Ascending aorta (tissue), 2 donors: ENCODE results near the gene GADD45B. TPM values are rescaled to one million over a fixed set of nuclear protein-coding genes. Genes with fewer than 3 reads are reported as not detected.

ENCODE experiments used
- DNase-seq, 2 donors: peaks; one replicate each; pipeline ENCODE4 v3.0.0-alpha.2; 2019; ENCODE audit warnings: low spot score in 2 of 2
- H3K27ac ChIP-seq, 2 donors: fragments of 200-600 bp; sonication (generic); one replicate each; pipeline ENCODE4 v1.5.1; 2016 to 2017; ENCODE audit warnings: mild to moderate bottlenecking in 1 of 2
- H3K27me3 ChIP-seq: fragments of 200-600 bp; sonication (generic); one replicate; pipeline ENCODE4 v1.5.1; 2017
- H3K36me3 ChIP-seq, 2 donors: fragments of 200-600 bp; sonication (generic); one replicate each; pipeline ENCODE4 v1.5.1; 2016
- H3K4me1 ChIP-seq, 2 donors: fragments of 200-600 bp; sonication (generic); one replicate each; pipeline ENCODE4 v1.5.1; 2016 to 2017; ENCODE audit warnings: mild to moderate bottlenecking in 1 of 2
- H3K4me3 ChIP-seq, 2 donors: fragments of 200-600 bp; sonication (generic); one replicate each; pipeline ENCODE4 v1.5.1; 2016 to 2017; ENCODE audit warnings: mild to moderate bottlenecking in 1 of 2
- H3K9me3 ChIP-seq, 2 donors: fragments of 200-600 bp; sonication (generic); one replicate each; pipeline ENCODE4 v1.5.1; 2016
- intact Hi-C: fragments of 100-400 bp; cut with DNase I; formaldehyde crosslinking; loops from one replicate; pipeline ENCODE4 v1.15.1; 2023
- total RNA-seq: library from RNA; depleted of rRNA; stranded (reverse); fragments of >200 nt; gene quantifications from one replicate; pipeline ENCODE4 v1.1.0, GENCODE V29; 2016
- TF ChIP-seq, protein P1 (sequence below), 3 experiments: fragments of 200-600 bp in 2 of 3; fragments of 450-650 bp in 1 of 3; sonication (generic) in 2 of 3; IDR thresholded peaks; one replicate each; pipeline ENCODE4 v1.5.1; 2016 to 2019; ENCODE audit warnings: antibody characterized with exemption in 3 of 3, mild to moderate bottlenecking in 1 of 3, moderate library complexity in 1 of 3

Gene GADD45B
- total RNA-seq, 1 donor from 2014 or later: 514 TPM

DNA sequence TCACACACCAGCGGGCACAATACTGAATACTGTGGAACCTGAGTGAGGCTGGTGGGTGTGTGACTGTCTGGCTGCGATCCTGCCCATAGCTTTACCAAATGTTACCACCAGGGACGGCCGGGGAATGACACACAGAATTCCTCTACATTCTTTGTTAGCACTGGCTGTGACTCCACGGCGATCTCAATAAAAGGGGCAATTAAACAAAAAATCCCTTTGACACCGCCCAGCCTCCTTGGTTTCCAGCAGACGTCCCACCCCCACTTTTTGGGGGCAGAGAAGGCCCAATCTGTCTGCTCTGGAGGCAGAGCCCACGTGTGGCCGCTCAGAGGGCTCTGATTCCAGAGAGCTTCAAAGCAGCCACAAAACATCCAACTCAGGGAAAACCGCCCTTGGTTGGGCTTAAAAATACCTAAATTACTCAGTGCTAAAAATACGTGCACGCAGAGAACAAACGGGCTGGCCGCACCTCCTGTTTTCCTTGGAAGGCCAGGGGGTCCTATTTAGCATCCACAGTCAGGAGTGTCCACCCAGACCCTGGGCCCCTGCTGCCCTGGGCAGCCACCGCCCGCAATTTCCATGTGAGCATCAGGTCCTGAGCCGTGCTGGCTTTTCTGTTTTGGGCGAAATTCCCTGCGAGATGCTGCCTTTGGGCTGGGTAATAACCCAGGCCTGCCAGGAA is 47.8 kb downstream of the GADD45B start:
- Histone ChIP-seq H3K4me1 (peaks cover 7 to 21% of the 10 kb centered on the region in 2 donors), H3K27ac (peak overlapping the region; percentile 83 to 89), H3K9me3 (no peaks in the 10 kb centered on the region), H3K27me3 (no peaks in the 10 kb centered on the region), H3K4me3 (peak overlapping the region in 1 of 2 donors; percentile 55), H3K36me3 (no peaks in the 10 kb centered on the region)
- DNase-seq: peak in 1 of 2 donors; percentile 85
- TF ChIP-seq, protein P1, sequence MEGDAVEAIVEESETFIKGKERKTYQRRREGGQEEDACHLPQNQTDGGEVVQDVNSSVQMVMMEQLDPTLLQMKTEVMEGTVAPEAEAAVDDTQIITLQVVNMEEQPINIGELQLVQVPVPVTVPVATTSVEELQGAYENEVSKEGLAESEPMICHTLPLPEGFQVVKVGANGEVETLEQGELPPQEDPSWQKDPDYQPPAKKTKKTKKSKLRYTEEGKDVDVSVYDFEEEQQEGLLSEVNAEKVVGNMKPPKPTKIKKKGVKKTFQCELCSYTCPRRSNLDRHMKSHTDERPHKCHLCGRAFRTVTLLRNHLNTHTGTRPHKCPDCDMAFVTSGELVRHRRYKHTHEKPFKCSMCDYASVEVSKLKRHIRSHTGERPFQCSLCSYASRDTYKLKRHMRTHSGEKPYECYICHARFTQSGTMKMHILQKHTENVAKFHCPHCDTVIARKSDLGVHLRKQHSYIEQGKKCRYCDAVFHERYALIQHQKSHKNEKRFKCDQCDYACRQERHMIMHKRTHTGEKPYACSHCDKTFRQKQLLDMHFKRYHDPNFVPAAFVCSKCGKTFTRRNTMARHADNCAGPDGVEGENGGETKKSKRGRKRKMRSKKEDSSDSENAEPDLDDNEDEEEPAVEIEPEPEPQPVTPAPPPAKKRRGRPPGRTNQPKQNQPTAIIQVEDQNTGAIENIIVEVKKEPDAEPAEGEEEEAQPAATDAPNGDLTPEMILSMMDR (IDR thresholded peaks at IDR 0.05): peak; percentile 30 to 53 (median 38)
- intact Hi-C loops: loop anchor here (2.0 kb wide), 3 partner anchors 29 to 53 kb away; no protein-coding TSS in a partner anchor

DNA sequence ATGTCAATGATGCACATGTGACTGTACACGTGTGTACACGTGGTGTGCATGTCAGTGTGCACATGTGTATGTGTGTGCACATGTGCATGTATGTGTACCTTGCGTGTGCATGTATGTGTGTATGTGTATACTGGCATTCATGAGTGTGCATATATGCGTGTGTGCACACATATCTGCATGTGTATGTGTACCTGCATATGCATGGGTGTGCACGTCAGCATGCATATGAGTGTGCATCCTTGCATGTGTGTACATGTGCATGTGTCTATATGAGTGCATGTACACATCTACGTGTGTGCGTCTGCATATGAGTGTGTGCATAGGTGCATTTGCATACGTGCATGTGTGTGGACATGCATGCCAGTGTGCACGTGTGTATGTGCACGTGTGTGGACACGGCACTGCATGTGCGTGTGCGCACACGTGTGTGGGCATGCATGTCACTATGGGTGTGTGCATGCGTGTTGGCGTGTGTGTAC is 48.5 kb downstream of the GADD45B start:
- Histone ChIP-seq H3K27ac (peak overlapping the region; percentile 83 to 89), H3K27me3 (no peaks in the 10 kb centered on the region), H3K36me3 (no peaks in the 10 kb centered on the region), H3K4me3 (peak overlapping the region in 1 of 2 donors; percentile 55), H3K9me3 (no peaks in the 10 kb centered on the region), H3K4me1 (peaks cover 7 to 21% of the 10 kb centered on the region in 2 donors)
- TF ChIP-seq, protein P1 (IDR thresholded peaks at IDR 0.05): no peak
- no peak for DNase-seq
- intact Hi-C loops: loop anchor here (2.0 kb wide), 3 partner anchors 30 to 52 kb away; no protein-coding TSS in a partner anchor

DNA sequence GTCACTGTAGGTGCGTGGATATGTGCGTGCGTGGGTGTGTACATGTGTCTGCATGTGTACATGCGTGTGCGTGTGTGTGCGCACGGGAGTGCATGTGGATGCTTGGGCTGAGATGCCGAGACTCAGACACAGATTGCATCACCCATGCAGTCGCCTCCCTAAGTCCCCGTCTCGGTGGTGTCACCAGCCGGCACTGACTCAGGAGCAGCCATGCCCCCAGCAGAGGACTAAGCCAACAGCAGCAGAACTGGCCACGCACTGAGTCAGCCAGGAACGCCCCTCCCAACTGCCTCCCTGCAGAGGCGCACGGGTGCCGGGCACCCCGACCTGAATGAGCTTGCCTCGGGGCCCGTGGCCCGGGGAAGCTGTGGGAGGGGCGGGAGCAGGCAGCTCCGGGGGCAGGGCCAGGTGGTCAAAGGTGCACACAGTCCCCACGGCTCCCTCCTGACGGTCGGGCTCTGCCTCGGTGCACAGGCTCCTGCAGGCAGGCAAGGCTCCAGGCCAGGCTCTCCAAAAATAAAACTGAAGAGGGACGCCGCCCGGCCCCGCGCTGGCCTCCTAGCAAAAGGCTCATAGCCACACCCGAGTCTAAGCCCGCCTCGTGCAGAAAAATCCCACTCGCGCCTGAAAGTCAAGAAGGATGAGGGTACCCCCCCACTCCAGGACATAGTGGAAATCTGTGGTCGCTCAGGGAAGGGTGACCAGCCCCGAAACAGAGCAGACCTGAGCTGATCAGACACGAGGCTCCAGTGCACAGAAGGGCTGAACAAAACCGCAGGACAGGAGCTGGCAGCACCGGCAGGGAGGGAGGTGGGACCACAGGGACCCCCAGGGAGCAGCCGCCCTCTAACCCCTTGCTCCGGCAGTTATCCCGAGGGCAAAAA is 49.2 kb downstream of the GADD45B start:
- H3K4me3 ChIP-seq: peak overlapping the region; percentile 28 to 55
- H3K27me3 ChIP-seq: no peaks in the 10 kb centered on the region
- H3K9me3 ChIP-seq: no peaks in the 10 kb centered on the region
- TF ChIP-seq, protein P1 (IDR thresholded peaks at IDR 0.05): no peak
- intact Hi-C loops: loop anchor here (1.0 to 2.0 kb wide), 4 partner anchors 15 to 52 kb away; no protein-coding TSS in a partner anchor
- H3K4me1 ChIP-seq: peaks cover 7 to 21% of the 10 kb centered on the region in 2 donors
- DNase-seq: peak; percentile 65 to 86
- peak overlapping the region; percentile 63 to 76 for H3K27ac ChIP-seq
- no peaks in the 10 kb centered on the region for H3K36me3 ChIP-seq

DNA sequence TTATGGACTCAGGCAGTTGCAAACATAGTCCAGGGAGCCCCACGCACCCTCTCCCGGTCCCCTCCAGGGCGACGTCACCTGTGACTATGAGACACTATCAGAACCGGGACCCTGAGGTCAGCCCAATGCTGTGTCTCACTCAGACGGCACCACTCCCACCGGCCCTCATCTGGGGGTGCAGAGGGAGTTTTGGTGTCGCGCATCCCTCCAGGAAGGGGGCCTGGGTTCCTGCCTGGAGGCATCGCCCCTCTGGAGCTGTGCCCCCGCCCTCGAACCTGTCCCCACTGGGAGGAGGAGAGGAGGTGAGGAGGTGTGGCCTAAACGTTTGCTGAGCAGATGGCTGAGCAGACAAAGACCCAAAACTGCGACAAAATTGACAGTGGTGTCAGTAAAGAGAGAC is 51.2 kb downstream of the GADD45B start:
- intact Hi-C loops: no loop called here
- no peak overlapping the region for H3K27ac ChIP-seq
- H3K4me1 ChIP-seq: peaks cover 7 to 21% of the 10 kb centered on the region in 2 donors

DNA sequence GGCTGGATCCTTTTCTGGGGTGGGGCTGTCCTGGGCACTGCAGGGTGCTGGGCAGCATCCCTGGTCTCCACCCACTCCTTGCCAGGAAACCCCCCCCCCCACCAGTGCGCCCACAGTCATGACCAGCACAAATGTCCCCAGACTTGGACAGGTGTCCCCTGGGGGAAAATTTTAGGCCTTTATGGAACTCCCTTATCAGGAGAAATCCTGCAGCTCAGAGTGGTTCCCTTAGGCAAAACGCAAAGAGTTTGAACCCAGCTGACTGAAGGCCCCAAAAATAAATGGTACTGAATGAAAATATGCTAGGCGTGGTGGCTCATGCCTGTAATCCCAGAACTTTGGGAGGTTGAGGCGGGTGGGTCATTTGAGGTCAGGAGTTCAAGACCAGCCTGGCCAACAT is 51.8 kb downstream of the GADD45B start:
- intact Hi-C loops: no loop called here

More for the DNA sequence above, 51.2 kb downstream of the GADD45B start:
- H3K9me3 ChIP-seq: peaks cover 0 to 4% of the 10 kb centered on the region in 2 donors
- no peak for DNase-seq
- no peaks in the 10 kb centered on the region for H3K27me3 ChIP-seq
- H3K36me3 ChIP-seq: no peaks in the 10 kb centered on the region
- TF ChIP-seq, protein P1 (IDR thresholded peaks at IDR 0.05): no peak
- no peak overlapping the region for H3K4me3 ChIP-seq

More for the DNA sequence above, 51.8 kb downstream of the GADD45B start:
- TF ChIP-seq, protein P1 (IDR thresholded peaks at IDR 0.05): no peak
- H3K4me3 ChIP-seq: no peak overlapping the region
- H3K27me3 ChIP-seq: no peaks in the 10 kb centered on the region
- H3K9me3 ChIP-seq: peaks cover 0 to 9% of the 10 kb centered on the region in 2 donors
- peaks cover 7 to 23% of the 10 kb centered on the region in 2 donors for H3K4me1 ChIP-seq
- no peak overlapping the region for H3K27ac ChIP-seq
- H3K36me3 ChIP-seq: no peaks in the 10 kb centered on the region
- DNase-seq: no peak

Other genes starting within 250 kb of the GADD45B start
- 23.9 TPM for gene PLEKHJ1, start 239.8 kb upstream of the GADD45B start, total RNA-seq
- gene SF3A2, start 239.3 kb upstream of the GADD45B start, total RNA-seq: 21.3 TPM
- gene AMH, start 226.8 kb upstream of the GADD45B start, total RNA-seq: not detected
- not detected for gene JSRP1, start 219.7 kb upstream of the GADD45B start, total RNA-seq
- 4.7 TPM for gene PEAK3, start 194.0 kb upstream of the GADD45B start, total RNA-seq
- gene LINGO3, start 168.0 kb upstream of the GADD45B start, total RNA-seq: not detected
- gene LSM7, start 147.5 kb upstream of the GADD45B start, total RNA-seq: 31.4 TPM
- gene SPPL2B, start 147.4 kb upstream of the GADD45B start, total RNA-seq: 95.7 TPM
- gene TMPRSS9, start 115.9 kb upstream of the GADD45B start, total RNA-seq: not detected
- 55.0 TPM for gene TIMM13, start 48.5 kb upstream of the GADD45B start, total RNA-seq
- gene LMNB2, start 19.2 kb upstream of the GADD45B start, total RNA-seq: 38.7 TPM
- 0.96 TPM for gene GNG7, start 226.6 kb downstream of the GADD45B start, total RNA-seq
- gene DIRAS1, start 245.2 kb downstream of the GADD45B start, total RNA-seq: not detected